ENCODE results near the gene RIN1.

GRCh38 chr11:66315921-66316811, 20.1 kb downstream of the RIN1 start:
- no peak for TF ChIP-seq CTCF (IDR thresholded peaks at IDR 0.05; ENCODE audit: poor library complexity)
- TF ChIP-seq EZH2 (IDR thresholded peaks at IDR 0.05; ENCODE audit: borderline replicate concordance): no peak

All from hepatocyte (in vitro differentiated cells).